Tibial artery (tissue), 4 donors: Measurements from ENCODE around the gene LASP1NB.
"Not testable (repeated sequence)": the region's sequence is repeated elsewhere in the genome, so short reads cannot be mapped to it uniquely, and the experiment has no call there.

ENCODE experiments used
- DNase-seq, 2 donors: peaks; one replicate each; pipeline ENCODE4 v3.0.0-alpha.2; 2019
- H3K27ac ChIP-seq, 2 donors: fragments of 200-600 bp; sonication (generic) in 1 of 2; 1 replicate in 1 of 2; 2 replicates in 1 of 2; pipeline ENCODE4 v1.5.1; 2018 to 2019; ENCODE audit warnings: mild to moderate bottlenecking in 1 of 2
- H3K27me3 ChIP-seq, 2 donors: fragments of 200-600 bp; sonication (generic) in 1 of 2; one replicate each; pipeline versions ENCODE4 v1.5.1 to v1.6.0; 2016 to 2019
- H3K36me3 ChIP-seq, 3 donors: fragments of 200-600 bp; sonication (generic) in 2 of 3; one replicate each; pipeline ENCODE4 v1.5.1; 2016 to 2019; ENCODE audit warnings: mild to moderate bottlenecking in 2 of 3
- H3K4me1 ChIP-seq, 4 donors: fragments of 200-600 bp; sonication (generic) in 2 of 4; 1 replicate in 3 of 4; 2 replicates in 1 of 4; pipeline ENCODE4 v1.5.1; 2016 to 2019
- H3K4me3 ChIP-seq, 2 donors: fragments of 200-600 bp; sonication (generic) in 1 of 2; 1 replicate in 1 of 2; 2 replicates in 1 of 2; pipeline ENCODE4 v1.5.1; 2018 to 2019; ENCODE audit warnings: mild to moderate bottlenecking in 2 of 2
- H3K9me3 ChIP-seq, 3 donors: fragments of 200-600 bp; sonication (generic) in 1 of 3; one replicate each; pipeline ENCODE4 v1.5.1; 2016 to 2019
- intact Hi-C: fragments of 100-400 bp; cut with DNase I; formaldehyde crosslinking; loops from one replicate; pipeline ENCODE4 v1.15.0; 2023; ENCODE audit warnings: low total_unique reads
- TF ChIP-seq, protein P1 (sequence below), 2 experiments: fragments of 200-600 bp in 1 of 2; fragments of 450-650 bp in 1 of 2; IDR thresholded peaks; one replicate each; pipeline ENCODE4 v1.5.1; 2017 to 2019; ENCODE audit warnings: antibody characterized with exemption in 2 of 2, mild to moderate bottlenecking in 1 of 2, moderate library complexity in 1 of 2

Gene LASP1NB

GRCh38 chr17:38970128-38970527 lies 44.7 kb downstream of the LASP1NB start:
- DNase-seq, result no peak
- Histone ChIP-seq H3K4me3 (no peak overlapping the region), H3K9me3 (no peaks in the 10 kb centered on the region), H3K4me1 (peaks cover 0 to 7% (median 0%) of the 10 kb centered on the region in 4 donors), H3K27me3 (no peaks in the 10 kb centered on the region), H3K27ac (no peak overlapping the region), H3K36me3 (no peaks in the 10 kb centered on the region)
- TF ChIP-seq, protein P1, sequence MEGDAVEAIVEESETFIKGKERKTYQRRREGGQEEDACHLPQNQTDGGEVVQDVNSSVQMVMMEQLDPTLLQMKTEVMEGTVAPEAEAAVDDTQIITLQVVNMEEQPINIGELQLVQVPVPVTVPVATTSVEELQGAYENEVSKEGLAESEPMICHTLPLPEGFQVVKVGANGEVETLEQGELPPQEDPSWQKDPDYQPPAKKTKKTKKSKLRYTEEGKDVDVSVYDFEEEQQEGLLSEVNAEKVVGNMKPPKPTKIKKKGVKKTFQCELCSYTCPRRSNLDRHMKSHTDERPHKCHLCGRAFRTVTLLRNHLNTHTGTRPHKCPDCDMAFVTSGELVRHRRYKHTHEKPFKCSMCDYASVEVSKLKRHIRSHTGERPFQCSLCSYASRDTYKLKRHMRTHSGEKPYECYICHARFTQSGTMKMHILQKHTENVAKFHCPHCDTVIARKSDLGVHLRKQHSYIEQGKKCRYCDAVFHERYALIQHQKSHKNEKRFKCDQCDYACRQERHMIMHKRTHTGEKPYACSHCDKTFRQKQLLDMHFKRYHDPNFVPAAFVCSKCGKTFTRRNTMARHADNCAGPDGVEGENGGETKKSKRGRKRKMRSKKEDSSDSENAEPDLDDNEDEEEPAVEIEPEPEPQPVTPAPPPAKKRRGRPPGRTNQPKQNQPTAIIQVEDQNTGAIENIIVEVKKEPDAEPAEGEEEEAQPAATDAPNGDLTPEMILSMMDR (IDR thresholded peaks at IDR 0.05), result no peak
- intact Hi-C loops, result no loop called here

GRCh38 chr17:38970804-38971203 lies 45.4 kb downstream of the LASP1NB start:
- no peak overlapping the region for H3K4me3 ChIP-seq
- H3K27ac ChIP-seq, result no peak overlapping the region
- no peaks in the 10 kb centered on the region for H3K27me3 ChIP-seq
- no peaks in the 10 kb centered on the region for H3K36me3 ChIP-seq
- peaks cover 0 to 7% (median 0%) of the 10 kb centered on the region in 4 donors for H3K4me1 ChIP-seq
- intact Hi-C loops, result no loop called here
- DNase-seq, result no peak
- TF ChIP-seq, protein P1 (IDR thresholded peaks at IDR 0.05), result no peak
- no peaks in the 10 kb centered on the region for H3K9me3 ChIP-seq

DNA sequence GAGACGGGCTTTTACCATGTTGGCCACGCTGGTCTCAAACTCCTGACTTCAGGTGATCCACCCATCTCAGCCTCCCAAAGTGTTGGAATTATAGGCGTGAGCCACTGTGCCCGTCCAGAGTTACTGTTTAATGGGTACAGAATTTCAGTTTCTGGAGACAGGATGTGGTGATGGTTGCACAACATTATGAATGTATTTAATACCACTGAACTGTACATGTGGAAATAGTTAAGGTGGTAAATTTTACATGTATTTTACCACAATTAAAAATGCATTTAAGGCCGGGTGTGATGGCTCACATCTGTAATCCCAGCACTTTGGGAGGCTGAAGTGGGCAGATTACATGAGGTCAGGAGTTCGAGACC lies 50.8 kb downstream of the LASP1NB start:
- peaks cover 0 to 12% (median 4%) of the 10 kb centered on the region in 4 donors for H3K4me1 ChIP-seq
- H3K27me3 ChIP-seq, H3K27ac ChIP-seq, H3K4me3 ChIP-seq, H3K9me3 ChIP-seq, intact Hi-C loops, DNase-seq, H3K36me3 ChIP-seq: not testable (repeated sequence)

DNA sequence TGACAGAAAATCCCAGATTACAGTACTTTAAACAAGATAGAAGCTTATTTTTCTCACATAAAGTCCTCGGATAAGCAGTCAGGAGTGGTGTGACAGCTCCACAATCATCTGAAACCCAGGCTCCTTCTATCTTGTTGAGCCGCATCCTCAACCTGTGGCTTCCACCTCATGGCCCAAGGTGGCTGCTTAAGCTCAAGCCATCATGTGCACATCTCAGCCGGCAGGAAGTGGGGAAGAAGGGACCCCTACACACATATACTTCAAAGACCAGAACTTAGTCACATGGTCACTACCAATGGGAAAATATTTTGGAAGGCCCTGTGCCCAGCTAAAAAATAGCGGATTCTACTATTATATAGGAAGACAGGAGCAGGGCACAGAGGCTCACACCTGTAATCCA lies 52.8 kb downstream of the LASP1NB start:
- H3K27ac ChIP-seq, result no peak overlapping the region
- no peaks in the 10 kb centered on the region for H3K9me3 ChIP-seq
- H3K36me3 ChIP-seq, result no peaks in the 10 kb centered on the region
- H3K4me3 ChIP-seq, result no peak overlapping the region
- no peak for DNase-seq
- intact Hi-C loops, result no loop called here
- H3K27me3 ChIP-seq, result no peaks in the 10 kb centered on the region
- peaks cover 0 to 26% (median 6%) of the 10 kb centered on the region in 4 donors for H3K4me1 ChIP-seq
- TF ChIP-seq, protein P1 (IDR thresholded peaks at IDR 0.05), result no peak
